Endothelial cell of umbilical vein (primary cell): Measurements from ENCODE around the gene RPRD2.

Source experiments
- EZH2 ChIP-seq: IDR thresholded peaks from 2 replicates; pipeline ENCODE4 v1.6.1; 2012; ENCODE audit warnings: borderline replicate concordance, low read depth, mild to moderate bottlenecking, moderate library complexity, low read length, inconsistent platforms; ENCODE audit not compliant: severe bottlenecking
- FOS ChIP-seq: IDR thresholded peaks from 2 replicates; pipeline ENCODE4 v1.6.1; 2011; ENCODE audit warnings: mild to moderate bottlenecking, low read length, moderate library complexity, borderline replicate concordance; ENCODE audit not compliant: insufficient read depth
- GATA2 ChIP-seq: IDR thresholded peaks from 2 replicates; pipeline ENCODE4 v1.7.0; 2011; ENCODE audit warnings: low read depth, mild to moderate bottlenecking, moderate library complexity, mixed read lengths, low read length; ENCODE audit not compliant: insufficient read length, insufficient read depth
- JUN ChIP-seq: IDR thresholded peaks from 2 replicates; pipeline ENCODE4 v1.6.1; 2011; ENCODE audit warnings: borderline replicate concordance, low read depth; ENCODE audit not compliant: insufficient read length, insufficient read depth
- MYC ChIP-seq: IDR thresholded peaks from one replicate; pipeline ENCODE4 v1.6.1; 2011; ENCODE audit warnings: mild to moderate bottlenecking, low read depth, low read length
- POLR2A ChIP-seq: IDR thresholded peaks from 2 replicates; pipeline ENCODE4 v1.6.1; 2012; ENCODE audit warnings: low read depth, mild to moderate bottlenecking, control low read depth, low read length
- POLR2AphosphoS5 ChIP-seq: IDR thresholded peaks from 2 replicates; pipeline ENCODE4 v1.6.1; 2012; ENCODE audit warnings: low read depth, mild to moderate bottlenecking, control low read depth, low read length, moderate library complexity; ENCODE audit not compliant: insufficient read depth
- TF ChIP-seq, protein P1 (sequence below), 2 donors: IDR thresholded peaks; 1 replicate in 1 of 2; 2 replicates in 1 of 2; pipeline ENCODE4 v1.5.1; 2011; ENCODE audit warnings: low read length in 2 of 2, mild to moderate bottlenecking in 2 of 2, moderate library complexity in 2 of 2, control low read depth in 1 of 2, inconsistent platforms in 1 of 2, low read depth in 1 of 2; ENCODE audit not compliant: insufficient read depth in 1 of 2; ENCODE audit errors: extremely low read depth in 1 of 2
- TF ChIP-seq, protein P2 (sequence below): IDR thresholded peaks from 2 replicates; pipeline ENCODE4 v1.6.1; 2011; ENCODE audit not compliant: insufficient read depth, insufficient read length

DNA sequence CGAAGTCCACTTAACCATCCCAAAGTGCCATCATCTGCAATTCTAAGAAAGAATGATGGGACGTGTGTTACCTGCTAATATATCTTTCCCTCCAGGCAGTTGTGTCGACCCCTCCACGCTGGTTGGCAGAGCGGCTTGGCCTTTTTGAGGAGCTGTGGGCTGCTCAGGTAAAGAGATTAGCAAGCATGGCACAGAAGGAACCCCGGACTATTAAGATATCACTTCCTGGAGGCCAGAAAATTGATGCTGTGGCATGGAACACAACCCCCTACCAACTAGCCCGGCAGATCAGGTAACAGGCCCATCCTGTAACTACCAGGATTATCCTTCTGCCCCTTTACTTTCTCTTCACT is 123.8 kb downstream of the RPRD2 start:
- TF ChIP-seq POLR2A (no peak), EZH2 (no peak), GATA2 (no peak), POLR2AphosphoS5 (no peak), MYC (no peak), JUN (no peak), FOS (no peak)
- TF ChIP-seq, protein P1, sequence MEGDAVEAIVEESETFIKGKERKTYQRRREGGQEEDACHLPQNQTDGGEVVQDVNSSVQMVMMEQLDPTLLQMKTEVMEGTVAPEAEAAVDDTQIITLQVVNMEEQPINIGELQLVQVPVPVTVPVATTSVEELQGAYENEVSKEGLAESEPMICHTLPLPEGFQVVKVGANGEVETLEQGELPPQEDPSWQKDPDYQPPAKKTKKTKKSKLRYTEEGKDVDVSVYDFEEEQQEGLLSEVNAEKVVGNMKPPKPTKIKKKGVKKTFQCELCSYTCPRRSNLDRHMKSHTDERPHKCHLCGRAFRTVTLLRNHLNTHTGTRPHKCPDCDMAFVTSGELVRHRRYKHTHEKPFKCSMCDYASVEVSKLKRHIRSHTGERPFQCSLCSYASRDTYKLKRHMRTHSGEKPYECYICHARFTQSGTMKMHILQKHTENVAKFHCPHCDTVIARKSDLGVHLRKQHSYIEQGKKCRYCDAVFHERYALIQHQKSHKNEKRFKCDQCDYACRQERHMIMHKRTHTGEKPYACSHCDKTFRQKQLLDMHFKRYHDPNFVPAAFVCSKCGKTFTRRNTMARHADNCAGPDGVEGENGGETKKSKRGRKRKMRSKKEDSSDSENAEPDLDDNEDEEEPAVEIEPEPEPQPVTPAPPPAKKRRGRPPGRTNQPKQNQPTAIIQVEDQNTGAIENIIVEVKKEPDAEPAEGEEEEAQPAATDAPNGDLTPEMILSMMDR (IDR thresholded peaks at IDR 0.05; ENCODE audit: extremely low read depth in 1 of 2, insufficient read depth in 1 of 2, low read depth in 1 of 2, low read length in 2 of 2): no peak
- TF ChIP-seq, protein P2, sequence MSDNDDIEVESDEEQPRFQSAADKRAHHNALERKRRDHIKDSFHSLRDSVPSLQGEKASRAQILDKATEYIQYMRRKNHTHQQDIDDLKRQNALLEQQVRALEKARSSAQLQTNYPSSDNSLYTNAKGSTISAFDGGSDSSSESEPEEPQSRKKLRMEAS: no peak
